ENCODE measurements around the gene TANGO6.
A peak's percentile ranks its signal among the peaks of the same experiment; 100 is the strongest.

The TANGO6 gene

GRCh38 chr16:69064124-69064763 is 220.9 kb downstream of the TANGO6 start:
- no peak for DNase-seq

DNA sequence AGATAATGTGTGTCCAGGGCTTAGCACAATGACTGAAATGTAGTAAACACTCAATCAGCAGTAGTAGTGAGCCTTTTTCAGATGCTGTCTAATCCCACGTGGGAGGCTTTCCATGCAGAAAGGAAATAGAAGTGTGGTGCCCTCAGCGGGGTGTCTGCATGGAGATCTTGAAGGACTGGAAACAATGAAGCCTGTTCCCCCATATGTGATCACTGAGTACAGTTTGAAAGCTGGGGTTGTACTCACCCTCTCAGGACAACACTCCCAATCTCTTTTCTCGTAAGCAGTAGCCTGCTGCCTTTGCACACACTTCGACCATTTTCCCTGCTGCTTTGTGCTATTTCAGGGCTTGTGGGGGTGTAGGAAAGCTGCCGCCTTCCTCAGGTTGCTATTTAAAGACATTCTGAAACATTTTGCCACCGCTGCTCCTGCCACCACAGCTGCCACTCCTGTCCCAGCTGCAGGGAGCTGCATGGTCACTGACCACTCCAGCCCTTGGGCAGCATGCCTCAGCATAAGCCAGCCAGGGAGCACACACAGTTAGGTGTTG is 221.5 kb downstream of the TANGO6 start:
- DNase-seq = no peak

DNA sequence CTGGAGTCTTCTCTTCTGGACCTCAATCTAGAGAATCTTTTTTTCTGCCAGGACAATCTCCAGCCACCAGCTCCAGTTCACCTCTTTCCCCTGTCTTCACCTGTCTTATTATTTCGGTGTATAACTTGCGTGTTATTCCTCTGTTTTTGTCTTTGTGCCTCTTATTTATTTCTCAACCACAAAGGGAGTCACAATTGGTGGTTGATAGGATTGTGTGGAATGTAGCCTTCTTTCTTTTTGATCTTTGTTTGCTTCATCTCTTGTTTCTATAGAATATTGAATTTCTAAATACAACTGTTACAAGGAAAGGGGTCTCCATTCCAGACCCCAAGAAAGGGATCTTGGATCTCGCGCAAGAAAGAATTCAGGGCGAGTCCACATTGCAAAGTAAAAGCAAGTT is 226.2 kb downstream of the TANGO6 start:
- DNase-seq = no peak

DNA sequence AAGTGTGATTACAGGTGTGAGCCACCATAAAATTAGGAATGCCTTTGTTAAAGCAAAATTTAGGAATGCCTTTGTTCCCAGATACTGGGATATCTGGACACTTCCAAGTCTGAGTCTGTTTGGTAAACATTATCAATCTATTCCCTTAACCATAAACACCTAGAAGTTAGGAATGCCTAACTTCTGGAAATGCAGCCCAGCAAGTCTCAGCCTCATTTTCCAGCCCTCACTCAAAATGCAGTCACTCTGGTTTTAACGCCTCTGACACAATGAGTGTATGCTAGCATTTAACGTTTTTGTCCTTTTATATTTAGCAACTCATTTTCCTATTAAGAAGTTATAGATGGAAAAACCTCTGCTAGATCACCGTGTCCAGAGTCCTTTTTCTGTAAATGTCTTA is 227.7 kb downstream of the TANGO6 start:
- no peak for DNase-seq

DNA sequence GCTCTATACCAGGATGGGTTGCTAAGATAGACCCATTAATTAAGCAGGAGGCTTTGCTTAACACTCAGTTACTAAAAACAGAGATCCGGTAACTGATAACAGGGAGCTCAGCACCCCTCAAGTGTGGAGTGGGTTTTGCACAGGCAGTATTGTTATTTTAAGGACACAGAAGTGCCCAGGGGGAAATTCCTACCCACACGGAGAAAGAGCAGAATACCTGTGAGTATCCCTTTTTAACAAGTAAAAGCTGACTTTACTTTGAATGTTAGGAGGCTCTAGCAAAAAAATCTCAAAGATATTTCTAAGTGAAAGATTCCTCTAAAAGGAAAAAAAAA is 229.3 kb downstream of the TANGO6 start:
- no peak for DNase-seq

DNA sequence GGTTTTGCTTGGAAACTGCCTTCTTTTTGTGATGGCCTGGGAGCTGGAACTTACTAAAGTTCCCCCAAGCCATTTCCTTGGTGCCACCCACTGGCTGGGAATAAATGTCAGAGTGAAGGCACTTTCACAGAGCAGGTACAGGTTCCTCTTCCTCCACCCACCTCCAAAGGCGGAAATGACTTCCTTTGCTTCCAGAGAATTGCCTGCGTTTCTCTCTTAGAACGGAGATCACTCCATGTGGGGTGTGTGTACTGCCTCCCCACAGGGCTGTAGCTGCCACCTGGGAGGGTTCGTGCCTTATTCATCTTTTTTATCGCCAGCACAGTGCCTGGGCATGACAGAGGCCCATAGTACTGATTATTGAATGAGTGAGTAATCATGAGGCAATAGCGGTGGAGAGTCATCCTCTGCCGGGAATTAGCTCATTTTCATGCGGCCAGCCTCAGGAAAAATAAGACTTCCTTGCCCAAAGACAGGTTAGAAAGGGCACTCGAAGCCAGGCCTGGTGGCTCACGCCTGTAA is 229.9 kb downstream of the TANGO6 start:
- no peak for DNase-seq

GRCh38 chr16:69077251-69077650 is 233.9 kb downstream of the TANGO6 start:
- DNase-seq = no peak

GRCh38 chr16:69078073-69078472 is 234.7 kb downstream of the TANGO6 start:
- no peak for DNase-seq

DNA sequence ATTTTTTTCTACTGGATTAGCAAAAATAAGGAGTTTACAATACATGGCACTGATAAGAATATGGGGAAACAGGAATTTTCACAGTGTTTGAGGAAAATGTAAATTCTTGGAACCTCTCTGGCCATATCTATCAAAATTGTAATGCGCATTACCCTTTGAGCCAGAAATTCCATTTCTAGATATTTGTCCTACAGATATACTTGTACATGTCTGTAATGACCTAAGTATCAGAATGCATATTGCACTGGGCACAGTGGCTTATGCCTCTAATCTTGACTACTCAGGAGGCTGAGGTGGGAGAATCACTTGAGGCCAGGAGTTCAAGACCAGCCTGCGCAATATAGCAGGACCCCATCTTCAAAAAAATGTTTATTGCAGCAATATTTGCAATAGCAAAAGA is 236.4 kb downstream of the TANGO6 start:
- no peak for DNase-seq

GRCh38 chr16:69083306-69083941 is 240.1 kb downstream of the TANGO6 start:
- no peak for DNase-seq

DNA sequence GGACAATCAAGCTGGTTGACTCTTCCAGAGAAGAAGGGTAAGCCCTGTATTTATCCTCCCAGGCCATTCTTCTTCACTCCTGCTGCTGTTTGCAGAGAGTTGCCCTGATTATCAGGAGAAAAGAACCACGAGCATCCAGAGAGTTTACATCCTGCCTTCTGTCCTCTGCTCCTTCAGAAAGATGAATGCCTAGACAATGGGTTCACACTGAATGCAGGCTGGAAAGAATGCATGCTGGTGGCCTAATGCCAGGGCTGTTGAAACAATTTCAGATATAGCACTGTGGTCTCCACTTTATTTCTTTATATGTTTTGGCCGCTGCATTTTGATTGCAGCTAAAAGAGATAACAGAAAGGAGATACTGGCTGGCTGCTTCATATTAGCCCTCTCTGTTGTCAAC is 241.0 kb downstream of the TANGO6 start:
- DNase-seq = no peak

DNA sequence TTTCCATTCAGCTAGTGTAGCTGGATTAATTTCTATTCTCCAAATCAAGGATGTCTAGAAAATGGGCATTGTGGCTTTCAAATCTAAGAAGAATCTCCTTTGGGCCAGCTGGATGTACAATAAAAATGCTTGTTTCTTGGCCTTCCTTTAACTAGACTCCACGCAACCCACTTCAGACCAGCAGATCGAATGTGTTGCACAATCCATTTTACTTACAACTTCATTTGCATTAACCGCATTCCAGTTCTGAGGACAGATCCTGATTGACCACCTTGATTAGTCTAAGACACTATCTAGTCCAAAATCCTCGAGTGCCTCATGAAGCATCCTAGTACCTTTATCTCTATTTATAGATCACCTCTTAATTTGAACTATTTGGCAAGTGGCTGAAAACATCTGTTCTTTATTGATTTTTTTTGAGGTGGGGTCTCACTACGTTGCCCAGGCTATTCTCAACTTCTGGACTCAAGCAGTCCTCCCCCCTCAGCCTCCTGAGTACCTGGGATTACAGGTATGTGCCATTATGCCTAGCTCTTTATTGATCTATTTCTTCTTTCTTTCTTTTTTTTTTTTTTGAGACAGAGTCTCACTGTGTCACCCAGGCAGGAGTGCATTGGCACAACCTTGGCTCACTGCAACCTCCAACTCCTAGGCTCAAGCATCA is 241.8 kb downstream of the TANGO6 start:
- DNase-seq = no peak

DNA sequence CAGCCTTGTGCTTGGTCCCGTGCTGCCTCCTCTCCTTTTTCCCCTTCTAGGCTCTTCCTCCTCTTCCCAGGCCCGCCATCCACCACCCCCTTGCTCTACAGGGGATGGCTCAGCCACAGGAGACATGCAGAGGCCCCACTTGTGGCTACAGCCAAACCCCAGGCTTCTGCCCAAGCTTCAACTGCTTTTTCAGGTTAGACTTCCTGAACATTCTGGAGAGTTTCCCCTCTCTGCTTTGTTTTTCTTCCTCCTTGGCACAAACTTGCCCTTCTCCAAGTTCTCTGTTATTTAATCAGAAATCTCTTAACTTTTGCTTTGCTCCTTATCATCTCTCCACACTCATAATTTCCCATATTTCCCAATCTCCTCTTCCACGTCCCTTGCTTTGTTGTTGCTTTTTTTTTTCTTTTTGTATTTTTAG is 243.8 kb downstream of the TANGO6 start:
- no peak for DNase-seq

DNA sequence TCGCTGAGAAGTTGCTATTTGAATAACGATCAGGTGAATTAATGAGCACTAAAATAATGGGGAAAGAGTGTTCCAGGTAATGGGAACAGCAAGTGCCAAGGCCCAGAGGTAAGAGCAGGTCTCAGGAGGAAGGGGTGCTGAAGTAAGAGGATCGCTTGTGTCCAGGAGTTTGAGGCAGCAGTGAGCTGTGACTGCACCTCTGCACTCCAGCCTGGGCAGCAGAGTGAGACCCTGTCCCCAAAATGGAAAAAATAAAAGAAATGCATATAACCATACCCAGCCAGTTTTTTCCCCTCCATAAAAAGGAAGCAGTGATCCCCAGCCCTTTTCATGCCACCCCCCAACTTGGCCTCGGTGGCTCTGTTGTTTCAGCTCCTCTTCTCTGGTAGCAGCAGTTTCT is 245.4 kb downstream of the TANGO6 start:
- DNase-seq = no peak

GRCh38 chr16:69089091-69089910 is 246.0 kb downstream of the TANGO6 start:
- peak; percentile 32 for DNase-seq

DNA sequence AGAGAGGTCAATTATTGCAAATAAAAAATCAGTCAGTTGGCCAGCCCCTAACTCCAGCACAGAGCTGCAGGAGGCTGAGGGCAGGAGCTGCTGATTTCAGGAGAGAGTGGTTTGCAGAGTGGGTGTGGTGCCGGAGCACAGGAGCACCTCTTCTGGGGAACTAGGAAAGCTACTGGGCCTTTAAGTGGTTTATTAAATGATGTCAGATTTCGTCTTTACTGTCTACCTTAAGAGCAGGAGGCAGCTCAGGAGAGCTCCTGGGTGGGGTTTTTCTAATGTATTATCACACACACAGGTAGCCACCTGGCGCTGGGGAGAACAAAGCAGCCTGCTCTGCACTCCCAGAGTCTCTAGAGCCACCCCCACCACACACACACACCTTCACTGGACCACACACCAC is 250.6 kb downstream of the TANGO6 start:
- DNase-seq = no peak

GRCh38 chr16:69094501-69094900 is 251.2 kb downstream of the TANGO6 start:
- no peak for DNase-seq

DNA sequence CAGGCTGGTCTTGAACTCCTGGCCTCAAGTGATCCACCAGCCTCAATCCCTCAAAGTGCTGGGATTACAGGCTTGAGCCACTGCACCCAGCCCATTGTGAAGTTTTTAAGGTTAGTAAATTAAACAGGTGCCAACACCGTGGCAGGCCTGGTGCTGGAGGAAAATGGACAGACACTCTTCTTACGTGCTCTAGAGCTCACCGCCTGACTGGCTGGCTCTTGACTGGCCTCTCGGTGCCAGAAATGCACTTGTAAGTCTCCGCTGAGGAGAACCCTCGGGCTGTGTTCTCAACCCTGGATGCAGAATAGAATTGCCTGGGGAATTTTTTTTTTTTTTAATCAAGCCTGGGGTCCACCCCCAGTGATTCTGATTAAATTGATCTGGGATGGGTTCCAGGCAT is 251.9 kb downstream of the TANGO6 start:
- no peak for DNase-seq

GRCh38 chr16:69100071-69100691 is 256.9 kb downstream of the TANGO6 start:
- peak; percentile 29 for DNase-seq

GRCh38 chr16:69105501-69106361 is 262.4 kb downstream of the TANGO6 start, which contains the start of gene HAS3:
Gene HAS3 (plus strand): TSS chr16:69105653. CDS start chr16:69109396, 3,743 bp downstream.
- DNase-seq = peak; percentile 74

Data from NCI-H2171 treated with DMSO at 0.1 percent for 48 hours (cell line).